Glomerular endothelial cell (primary cell): Measurements from ENCODE around the gene POLR2M. TPM values are rescaled to one million over a fixed set of nuclear protein-coding genes. Genes with fewer than 3 reads are reported as not detected.

ENCODE experiments used
- DNase-seq: peaks from one replicate; pipeline ENCODE4 v3.0.0-alpha.2; 2011; ENCODE audit warnings: low read depth, low spot score; ENCODE audit errors: extremely low read depth
- total RNA-seq: library from RNA; depleted of rRNA; stranded (reverse); fragments of >200 nt; gene quantifications from 2 replicates; pipeline ENCODE4 v1.2.3, GENCODE V29; 2015

The POLR2M gene
- total RNA-seq, 1 donor from 2014 or later = 88.9 TPM

GRCh38 chr15:57736591-57736990 is 30.1 kb downstream of the POLR2M start:
- DNase-seq = no peak

- no peak for DNase-seq
Observed at GRCh38 chr15:57738734-57739237, 32.3 kb downstream of the POLR2M start.

- no peak for DNase-seq
Observed at GRCh38 chr15:57740048-57740447, 33.5 kb downstream of the POLR2M start.

DNA sequence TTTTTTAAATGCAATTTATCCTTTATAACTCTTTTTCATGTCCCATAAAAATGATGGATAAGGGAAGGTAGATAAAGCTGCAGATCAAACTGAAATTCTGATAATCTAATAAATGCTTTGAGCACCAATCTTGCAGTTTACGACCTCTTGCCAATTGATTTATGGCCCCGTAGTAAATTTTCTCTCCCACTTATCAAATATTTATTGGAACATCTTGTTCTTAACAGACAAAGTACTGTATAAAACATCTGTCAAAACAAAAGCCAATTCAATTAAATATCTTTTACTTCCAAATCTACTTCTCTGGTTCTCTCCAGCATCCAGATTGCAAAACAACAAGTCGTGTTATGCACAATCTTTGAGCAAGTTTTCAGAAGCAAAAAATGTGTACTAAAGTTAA is 34.6 kb downstream of the POLR2M start:
- DNase-seq = no peak

DNA sequence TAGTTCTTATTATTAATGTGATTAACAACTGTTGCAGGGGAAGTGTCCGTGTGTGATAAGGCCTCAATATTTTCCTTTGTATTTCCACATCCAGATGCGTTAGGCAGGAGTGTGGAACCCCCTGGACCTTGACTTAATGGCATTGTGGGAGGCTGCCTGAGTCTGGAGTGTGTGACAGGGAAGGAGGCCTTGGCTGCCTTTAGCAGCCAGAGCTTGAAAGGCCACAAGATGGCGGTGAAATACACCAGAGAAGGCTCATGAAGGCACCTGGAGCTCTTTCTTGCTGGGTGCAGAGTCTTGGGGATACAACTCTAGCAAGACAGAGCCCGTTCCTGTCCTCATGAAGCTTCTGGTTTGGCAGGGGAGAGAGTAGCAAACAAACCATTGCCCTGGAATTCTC is 36.9 kb downstream of the POLR2M start:
- DNase-seq = no peak

DNA sequence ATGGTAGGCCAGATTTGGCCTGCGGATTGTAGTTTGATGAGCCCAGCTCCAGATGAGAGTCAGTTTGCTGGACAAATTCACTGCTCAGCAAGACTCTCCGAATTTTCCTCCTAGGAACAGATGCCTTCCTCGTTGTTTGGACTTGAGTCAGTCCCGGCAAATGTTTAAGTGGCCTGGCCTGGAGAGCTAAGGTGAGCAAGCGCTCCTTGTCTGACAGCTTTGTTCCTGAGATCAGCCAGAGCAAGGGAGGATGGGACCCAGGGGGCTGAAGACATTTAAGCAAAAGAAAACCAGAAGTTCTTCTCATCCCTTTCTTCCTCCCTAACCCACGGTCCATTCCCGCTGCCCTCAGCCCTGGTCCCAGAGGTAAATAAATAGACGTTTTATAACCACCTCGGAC is 40.3 kb downstream of the POLR2M start:
- no peak for DNase-seq

GRCh38 chr15:57747206-57747896 is 40.8 kb downstream of the POLR2M start:
- no peak for DNase-seq

GRCh38 chr15:57751177-57751800 is 44.8 kb downstream of the POLR2M start:
- DNase-seq = peak; percentile 33

DNA sequence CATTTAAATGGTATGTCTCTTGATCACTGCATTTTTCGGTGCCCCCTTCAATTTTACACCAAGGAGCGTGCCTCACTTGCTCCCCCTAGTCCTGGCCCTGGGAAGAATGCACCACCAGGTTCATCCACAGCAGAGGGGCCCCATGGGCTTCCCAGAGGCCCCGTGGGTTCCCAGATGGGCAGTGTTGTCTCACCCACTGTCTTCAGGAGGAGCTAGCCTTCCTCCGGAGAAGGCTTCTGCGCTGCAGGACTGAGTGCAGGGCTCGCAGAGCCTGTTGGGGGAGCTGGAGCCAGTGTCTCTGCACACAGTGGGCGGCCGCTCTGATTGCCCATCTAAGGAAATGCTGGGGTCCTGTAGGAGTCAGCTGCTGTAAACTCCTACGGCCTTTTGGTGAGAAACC is 45.9 kb downstream of the POLR2M start:
- no peak for DNase-seq

DNA sequence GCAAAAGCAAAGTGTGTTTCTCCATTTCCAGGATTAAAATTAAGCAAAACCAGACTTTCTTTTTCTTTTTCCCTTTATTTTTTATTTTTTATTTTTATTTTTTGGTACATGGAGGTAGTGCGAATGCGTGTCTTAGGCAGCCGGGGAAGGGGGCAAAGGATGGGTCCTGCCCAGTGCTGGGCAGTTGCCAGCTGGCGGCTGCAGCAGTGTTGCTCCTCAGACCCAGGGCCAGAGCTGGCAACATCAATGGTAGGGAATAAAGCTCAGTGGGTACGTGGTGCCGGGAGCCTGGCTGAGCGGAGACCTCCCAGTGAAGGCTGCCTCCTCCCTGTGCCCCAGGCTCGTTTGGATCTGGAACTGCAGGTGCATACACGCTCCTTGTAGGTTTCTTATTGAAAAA is 46.3 kb downstream of the POLR2M start:
- no peak for DNase-seq

- DNase-seq = no peak
Observed at GRCh38 chr15:57756466-57756865, 50.0 kb downstream of the POLR2M start.

GRCh38 chr15:57758560-57758959 is 52.0 kb downstream of the POLR2M start:
- DNase-seq = no peak

DNA sequence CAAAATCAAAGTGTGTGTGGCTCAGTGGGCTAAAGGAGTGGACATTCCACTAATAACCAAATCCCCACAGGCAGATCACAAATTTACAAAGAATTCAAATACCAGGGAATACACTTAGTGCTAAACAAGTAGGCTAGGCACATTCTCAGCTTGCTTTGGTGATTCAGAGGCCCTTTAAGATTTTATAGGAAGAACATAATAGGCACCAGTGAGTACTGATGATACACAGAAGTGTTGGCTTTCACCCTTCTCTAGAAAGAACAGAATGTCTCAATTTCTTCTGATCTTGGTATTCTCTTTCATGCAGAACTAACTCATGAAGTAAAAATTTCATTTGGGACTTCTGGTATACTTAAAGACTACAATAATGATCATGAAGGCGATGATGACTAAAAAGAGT is 55.0 kb downstream of the POLR2M start:
- no peak for DNase-seq

DNA sequence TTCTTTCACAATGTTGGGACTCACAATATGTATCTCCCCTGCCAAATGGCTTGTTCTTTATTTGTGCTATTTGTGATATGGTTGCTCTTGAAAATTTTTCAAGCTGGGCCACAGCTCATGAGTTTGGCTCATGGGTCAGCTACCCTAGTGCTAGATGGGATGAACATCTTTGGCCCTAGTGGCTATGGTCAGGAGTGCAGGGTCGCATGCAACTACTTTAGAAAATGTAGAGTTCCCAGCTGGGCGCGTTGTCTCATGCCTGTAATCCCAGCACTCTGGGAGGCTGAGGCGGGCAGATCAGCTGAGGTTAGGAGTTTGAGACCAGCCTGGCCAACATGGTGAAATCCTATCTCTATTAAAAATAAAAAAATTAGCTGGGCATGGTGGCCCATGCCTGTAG is 55.8 kb downstream of the POLR2M start:
- DNase-seq = no peak

GRCh38 chr15:57763176-57763964 is 56.9 kb downstream of the POLR2M start:
- DNase-seq = no peak

Other genes starting within 250 kb of the POLR2M start
- gene MYZAP, start 114.8 kb upstream of the POLR2M start, total RNA-seq = 3.1 and 23.0 TPM in 2 replicates